ENCODE results near the gene TAF5L. TPM values are rescaled to one million over a fixed set of nuclear protein-coding genes. Genes with fewer than 3 reads are reported as not detected.
A peak's percentile ranks its signal among the peaks of the same experiment; 100 is the strongest.

The TAF5L gene
- polyA plus RNA-seq, 4 donors, result 8.4 to 16.3 (median 10.5) TPM

GRCh38 chr1:229637746-229638145, 11.8 kb upstream of the TAF5L start:
- peaks cover 7 to 52% (median 9%) of the 10 kb centered on the region in 3 donors for H3K36me3 ChIP-seq (ENCODE audit: control insufficient read depth in 3 of 3, insufficient read depth in 2 of 3, low read depth in 1 of 3, low read length in 3 of 3)
- WGBS, 3 donors, result 96 to 98% (median 98%) methylated on average over 9 to 12 of the region's 12 CpGs
- no peak overlapping the region for H3K4me3 ChIP-seq (ENCODE audit: low read depth in 1 of 3, low read length in 3 of 3)
- H3K9me3 ChIP-seq (ENCODE audit: control insufficient read depth in 2 of 2, insufficient read depth in 1 of 2, low read depth in 1 of 2, low read length in 1 of 2), result no peaks in the 10 kb centered on the region
- DNase-seq (no peak), FAIRE-seq (no peak)
- no peaks in the 10 kb centered on the region for H3K27me3 ChIP-seq (ENCODE audit: control insufficient read depth in 3 of 3, insufficient read depth in 3 of 3, low read length in 3 of 3)
- no peak overlapping the region for H3K27ac ChIP-seq (ENCODE audit: low read depth in 1 of 3, low read length in 2 of 3)
- H3K4me1 ChIP-seq (ENCODE audit: control insufficient read depth in 3 of 3, insufficient read depth in 2 of 3, low read depth in 1 of 3, low read length in 2 of 3), result no peaks in the 10 kb centered on the region

- Histone ChIP-seq H3K4me3 (ENCODE audit: low read depth in 1 of 3, low read length in 3 of 3) (no peak overlapping the region), H3K36me3 (ENCODE audit: control insufficient read depth in 3 of 3, insufficient read depth in 2 of 3, low read depth in 1 of 3, low read length in 3 of 3) (peaks cover 7 to 45% (median 9%) of the 10 kb centered on the region in 3 donors), H3K4me1 (ENCODE audit: control insufficient read depth in 3 of 3, insufficient read depth in 2 of 3, low read depth in 1 of 3, low read length in 2 of 3) (no peaks in the 10 kb centered on the region), H3K27me3 (ENCODE audit: control insufficient read depth in 3 of 3, insufficient read depth in 3 of 3, low read length in 3 of 3) (no peaks in the 10 kb centered on the region), H3K27ac (ENCODE audit: low read depth in 1 of 3, low read length in 2 of 3) (no peak overlapping the region), H3K9me3 (ENCODE audit: control insufficient read depth in 2 of 2, insufficient read depth in 1 of 2, low read depth in 1 of 2, low read length in 1 of 2) (no peaks in the 10 kb centered on the region)
- FAIRE-seq (no peak), DNase-seq (no peak)
- 94 to 96% (median 95%) methylated on average over 9 of the region's 9 CpGs for WGBS, 3 donors
These were observed 10.1 kb upstream of the TAF5L start for GRCh38 chr1:229636042-229636441.

GRCh38 chr1:229631966-229632365, 6.0 kb upstream of the TAF5L start:
- no peaks in the 10 kb centered on the region for H3K27me3 ChIP-seq (ENCODE audit: control insufficient read depth in 3 of 3, insufficient read depth in 3 of 3, low read length in 3 of 3)
- H3K36me3 ChIP-seq (ENCODE audit: control insufficient read depth in 3 of 3, insufficient read depth in 2 of 3, low read depth in 1 of 3, low read length in 3 of 3), result peaks cover 4 to 26% (median 5%) of the 10 kb centered on the region in 3 donors
- H3K4me1 ChIP-seq (ENCODE audit: control insufficient read depth in 3 of 3, insufficient read depth in 2 of 3, low read depth in 1 of 3, low read length in 2 of 3), result no peaks in the 10 kb centered on the region
- 92 to 93% (median 93%) methylated on average over 6 of the region's 6 CpGs for WGBS, 3 donors
- FAIRE-seq (no peak), DNase-seq (no peak)
- H3K27ac ChIP-seq (ENCODE audit: low read depth in 1 of 3, low read length in 2 of 3), result no peak overlapping the region
- H3K4me3 ChIP-seq (ENCODE audit: low read depth in 1 of 3, low read length in 3 of 3), result no peak overlapping the region
- no peaks in the 10 kb centered on the region for H3K9me3 ChIP-seq (ENCODE audit: control insufficient read depth in 2 of 2, insufficient read depth in 1 of 2, low read depth in 1 of 2, low read length in 1 of 2)

- H3K9me3 ChIP-seq (ENCODE audit: control insufficient read depth in 2 of 2, insufficient read depth in 1 of 2, low read depth in 1 of 2, low read length in 1 of 2), result no peaks in the 10 kb centered on the region
- FAIRE-seq, result no peak
- DNase-seq, result peak in 1 of 2 donors; percentile 24
- 47 to 75% (median 48%) methylated on average over 3 of the region's 3 CpGs for WGBS, 3 donors
- H3K27me3 ChIP-seq (ENCODE audit: control insufficient read depth in 3 of 3, insufficient read depth in 3 of 3, low read length in 3 of 3), result no peaks in the 10 kb centered on the region
- H3K4me3 ChIP-seq (ENCODE audit: low read depth in 1 of 3, low read length in 3 of 3), result no peak overlapping the region
- H3K36me3 ChIP-seq (ENCODE audit: control insufficient read depth in 3 of 3, insufficient read depth in 2 of 3, low read depth in 1 of 3, low read length in 3 of 3), result peaks cover 0 to 19% (median 1%) of the 10 kb centered on the region in 3 donors
- H3K27ac ChIP-seq (ENCODE audit: low read depth in 1 of 3, low read length in 2 of 3), result peak overlapping the region in 1 of 3 donors; percentile 35
- no peaks in the 10 kb centered on the region for H3K4me1 ChIP-seq (ENCODE audit: control insufficient read depth in 3 of 3, insufficient read depth in 2 of 3, low read depth in 1 of 3, low read length in 2 of 3)
These were observed 5.2 kb upstream of the TAF5L start for GRCh38 chr1:229631148-229631547.

- Histone ChIP-seq H3K36me3 (ENCODE audit: control insufficient read depth in 3 of 3, insufficient read depth in 2 of 3, low read depth in 1 of 3, low read length in 3 of 3) (peaks cover 0 to 5% (median 0%) of the 10 kb centered on the region in 3 donors), H3K27ac (ENCODE audit: low read depth in 1 of 3, low read length in 2 of 3) (no peak overlapping the region), H3K4me3 (ENCODE audit: low read depth in 1 of 3, low read length in 3 of 3) (no peak overlapping the region), H3K9me3 (ENCODE audit: control insufficient read depth in 2 of 2, insufficient read depth in 1 of 2, low read depth in 1 of 2, low read length in 1 of 2) (no peaks in the 10 kb centered on the region), H3K4me1 (ENCODE audit: control insufficient read depth in 3 of 3, insufficient read depth in 2 of 3, low read depth in 1 of 3, low read length in 2 of 3) (peaks cover 0 to 7% (median 0%) of the 10 kb centered on the region in 3 donors), H3K27me3 (ENCODE audit: control insufficient read depth in 3 of 3, insufficient read depth in 3 of 3, low read length in 3 of 3) (no peaks in the 10 kb centered on the region)
- no peak for FAIRE-seq
- DNase-seq, result no peak
- 78 to 86% (median 80%) methylated on average over 2 of the region's 2 CpGs for WGBS, 3 donors
These were observed 3.3 kb upstream of the TAF5L start for GRCh38 chr1:229629261-229629660.

- peaks cover 0 to 5% (median 0%) of the 10 kb centered on the region in 3 donors for H3K36me3 ChIP-seq (ENCODE audit: control insufficient read depth in 3 of 3, insufficient read depth in 2 of 3, low read depth in 1 of 3, low read length in 3 of 3)
- FAIRE-seq (no peak), DNase-seq (peak in 1 of 2 donors; percentile 2)
- H3K27ac ChIP-seq (ENCODE audit: low read depth in 1 of 3, low read length in 2 of 3), result no peak overlapping the region
- 0 to 5% (median 1%) methylated on average over 4 of the region's 4 CpGs for WGBS, 3 donors
- peaks cover 0 to 13% (median 0%) of the 10 kb centered on the region in 3 donors for H3K4me1 ChIP-seq (ENCODE audit: control insufficient read depth in 3 of 3, insufficient read depth in 2 of 3, low read depth in 1 of 3, low read length in 2 of 3)
- H3K27me3 ChIP-seq (ENCODE audit: control insufficient read depth in 3 of 3, insufficient read depth in 3 of 3, low read length in 3 of 3), result no peaks in the 10 kb centered on the region
- H3K4me3 ChIP-seq (ENCODE audit: low read depth in 1 of 3, low read length in 3 of 3), result peak overlapping the region in 1 of 3 donors; percentile 80
- H3K9me3 ChIP-seq (ENCODE audit: control insufficient read depth in 2 of 2, insufficient read depth in 1 of 2, low read depth in 1 of 2, low read length in 1 of 2), result no peaks in the 10 kb centered on the region
These were observed 1.1 kb upstream of the TAF5L start for GRCh38 chr1:229627003-229627402.

GRCh38 chr1:229625071-229625914, 629 bp downstream of the TAF5L start:
- Histone ChIP-seq H3K36me3 (ENCODE audit: control insufficient read depth in 3 of 3, insufficient read depth in 2 of 3, low read depth in 1 of 3, low read length in 3 of 3) (peaks cover 0 to 5% (median 0%) of the 10 kb centered on the region in 3 donors), H3K27ac (ENCODE audit: low read depth in 1 of 3, low read length in 2 of 3) (peak overlapping the region; percentile 38 to 83 (median 64)), H3K4me1 (ENCODE audit: control insufficient read depth in 3 of 3, insufficient read depth in 2 of 3, low read depth in 1 of 3, low read length in 2 of 3) (peaks cover 0 to 13% (median 0%) of the 10 kb centered on the region in 3 donors), H3K4me3 (ENCODE audit: low read depth in 1 of 3, low read length in 3 of 3) (peak overlapping the region; percentile 79 to 98 (median 94)), H3K9me3 (ENCODE audit: control insufficient read depth in 2 of 2, insufficient read depth in 1 of 2, low read depth in 1 of 2, low read length in 1 of 2) (no peaks in the 10 kb centered on the region), H3K27me3 (ENCODE audit: control insufficient read depth in 3 of 3, insufficient read depth in 3 of 3, low read length in 3 of 3) (no peaks in the 10 kb centered on the region)
- FAIRE-seq (no peak), DNase-seq (peak; percentile 68 to 81)
- 0 to 1% (median 0%) methylated on average over 46 to 85 of the region's 86 CpGs for WGBS, 3 donors

GRCh38 chr1:229624521-229625070, 1.3 kb downstream of the TAF5L start:
- Histone ChIP-seq H3K4me3 (ENCODE audit: low read depth in 1 of 3, low read length in 3 of 3) (peak overlapping the region in 2 of 3 donors; percentile 79 to 98), H3K36me3 (ENCODE audit: control insufficient read depth in 3 of 3, insufficient read depth in 2 of 3, low read depth in 1 of 3, low read length in 3 of 3) (peaks cover 0 to 5% (median 0%) of the 10 kb centered on the region in 3 donors), H3K27me3 (ENCODE audit: control insufficient read depth in 3 of 3, insufficient read depth in 3 of 3, low read length in 3 of 3) (no peaks in the 10 kb centered on the region), H3K9me3 (ENCODE audit: control insufficient read depth in 2 of 2, insufficient read depth in 1 of 2, low read depth in 1 of 2, low read length in 1 of 2) (no peaks in the 10 kb centered on the region), H3K27ac (ENCODE audit: low read depth in 1 of 3, low read length in 2 of 3) (peak overlapping the region in 1 of 3 donors; percentile 73), H3K4me1 (ENCODE audit: control insufficient read depth in 3 of 3, insufficient read depth in 2 of 3, low read depth in 1 of 3, low read length in 2 of 3) (peaks cover 0 to 13% (median 0%) of the 10 kb centered on the region in 3 donors)
- no peak for FAIRE-seq
- 34 to 37% (median 34%) methylated on average over 9 of the region's 9 CpGs for WGBS, 3 donors
- DNase-seq, result no peak

All from small intestine (tissue), 7 donors.